ENCODE measurements around the gene TMEM253. TPM values are rescaled to one million over a fixed set of nuclear protein-coding genes. Genes with fewer than 3 reads are reported as not detected.

The TMEM253 gene
- total RNA-seq, 1 experiment from 2014 or later, result 0.24 TPM

DNA sequence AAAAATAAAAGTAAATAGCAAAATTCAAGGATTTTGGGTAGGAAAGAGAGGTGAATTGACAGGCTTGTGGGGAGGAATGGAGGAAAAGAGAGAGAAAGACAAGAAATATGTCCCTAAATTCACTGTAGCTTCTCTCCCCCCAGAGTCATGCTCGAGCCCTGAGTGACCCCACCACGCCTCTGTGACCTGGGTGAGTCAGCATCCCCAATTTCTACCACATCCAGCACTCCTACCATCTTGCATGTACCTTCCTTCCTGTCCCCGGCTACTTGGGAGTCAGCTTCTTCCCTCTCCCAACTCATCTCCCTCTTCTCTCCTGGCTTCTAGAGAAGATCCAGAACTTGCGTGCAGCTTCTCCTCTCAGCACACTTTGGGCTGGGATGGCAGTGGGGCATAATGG is 12.2 kb upstream of the TMEM253 start:
- Mint-ChIP-seq H3K27me3 (ENCODE audit: unreplicated experiment) (no peaks in the 10 kb centered on the region), H3K9me3 (ENCODE audit: low read depth, unreplicated experiment) (no peaks in the 10 kb centered on the region), H3K27ac (ENCODE audit: unreplicated experiment) (no peak overlapping the region), H3K36me3 (ENCODE audit: insufficient read depth, unreplicated experiment) (peaks cover 30% of the 10 kb centered on the region), H3K4me1 (ENCODE audit: low read depth, unreplicated experiment) (peaks cover 8% of the 10 kb centered on the region), H3K4me3 (ENCODE audit: low read depth, unreplicated experiment) (no peak overlapping the region)
- intact Hi-C loops (cut with micrococcal nuclease; ENCODE audit: unreplicated experiment), result no loop called here
- TF ChIP-seq, protein P1, sequence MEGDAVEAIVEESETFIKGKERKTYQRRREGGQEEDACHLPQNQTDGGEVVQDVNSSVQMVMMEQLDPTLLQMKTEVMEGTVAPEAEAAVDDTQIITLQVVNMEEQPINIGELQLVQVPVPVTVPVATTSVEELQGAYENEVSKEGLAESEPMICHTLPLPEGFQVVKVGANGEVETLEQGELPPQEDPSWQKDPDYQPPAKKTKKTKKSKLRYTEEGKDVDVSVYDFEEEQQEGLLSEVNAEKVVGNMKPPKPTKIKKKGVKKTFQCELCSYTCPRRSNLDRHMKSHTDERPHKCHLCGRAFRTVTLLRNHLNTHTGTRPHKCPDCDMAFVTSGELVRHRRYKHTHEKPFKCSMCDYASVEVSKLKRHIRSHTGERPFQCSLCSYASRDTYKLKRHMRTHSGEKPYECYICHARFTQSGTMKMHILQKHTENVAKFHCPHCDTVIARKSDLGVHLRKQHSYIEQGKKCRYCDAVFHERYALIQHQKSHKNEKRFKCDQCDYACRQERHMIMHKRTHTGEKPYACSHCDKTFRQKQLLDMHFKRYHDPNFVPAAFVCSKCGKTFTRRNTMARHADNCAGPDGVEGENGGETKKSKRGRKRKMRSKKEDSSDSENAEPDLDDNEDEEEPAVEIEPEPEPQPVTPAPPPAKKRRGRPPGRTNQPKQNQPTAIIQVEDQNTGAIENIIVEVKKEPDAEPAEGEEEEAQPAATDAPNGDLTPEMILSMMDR (IDR thresholded peaks at IDR 0.05; ENCODE audit: unreplicated experiment), result no peak
- CTCF ChIA-PET, result interaction anchor here (0.6 to 2.5 kb wide), 4 partner anchors 22 to 1625 kb away, joined by 4 to 12 read pairs (median 6); no protein-coding TSS in a partner anchor
- BruUV-seq (replicated peaks), result no TSS peak
- no peak for DNase-seq

DNA sequence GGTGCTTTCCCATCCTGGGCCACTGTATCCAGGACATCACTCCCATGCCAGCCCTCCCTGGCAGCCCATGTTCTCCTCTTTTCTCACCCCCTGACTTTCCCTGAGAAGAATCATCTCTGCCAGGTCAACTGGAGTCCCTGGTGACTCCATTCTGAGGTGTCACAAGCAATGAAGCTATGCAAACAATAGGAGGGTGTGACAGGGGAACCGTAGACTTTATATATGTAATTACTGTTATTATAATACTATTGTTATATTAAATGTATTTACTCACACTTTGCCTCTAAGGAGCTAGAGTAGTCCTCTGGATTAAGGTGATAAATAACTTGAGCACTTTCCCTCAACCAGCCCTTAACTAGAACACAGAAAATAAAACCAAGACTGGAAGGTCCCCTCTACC is 11.6 kb upstream of the TMEM253 start:
- intact Hi-C loops (cut with micrococcal nuclease; ENCODE audit: unreplicated experiment), result no loop called here
- no TSS peak for BruUV-seq (replicated peaks)
- Mint-ChIP-seq H3K27me3 (ENCODE audit: unreplicated experiment) (no peaks in the 10 kb centered on the region), H3K9me3 (ENCODE audit: low read depth, unreplicated experiment) (no peaks in the 10 kb centered on the region), H3K4me3 (ENCODE audit: low read depth, unreplicated experiment) (no peak overlapping the region), H3K27ac (ENCODE audit: unreplicated experiment) (no peak overlapping the region), H3K4me1 (ENCODE audit: low read depth, unreplicated experiment) (peaks cover 8% of the 10 kb centered on the region), H3K36me3 (ENCODE audit: insufficient read depth, unreplicated experiment) (peaks cover 33% of the 10 kb centered on the region)
- TF ChIP-seq, protein P1 (IDR thresholded peaks at IDR 0.05; ENCODE audit: unreplicated experiment), result no peak
- CTCF ChIA-PET, result interaction anchor here (0.6 to 2.5 kb wide), 5 partner anchors 19 to 1624 kb away, joined by 3 to 12 read pairs (median 4); partner anchors contain the start of gene ARHGEF40
- DNase-seq, result no peak

DNA sequence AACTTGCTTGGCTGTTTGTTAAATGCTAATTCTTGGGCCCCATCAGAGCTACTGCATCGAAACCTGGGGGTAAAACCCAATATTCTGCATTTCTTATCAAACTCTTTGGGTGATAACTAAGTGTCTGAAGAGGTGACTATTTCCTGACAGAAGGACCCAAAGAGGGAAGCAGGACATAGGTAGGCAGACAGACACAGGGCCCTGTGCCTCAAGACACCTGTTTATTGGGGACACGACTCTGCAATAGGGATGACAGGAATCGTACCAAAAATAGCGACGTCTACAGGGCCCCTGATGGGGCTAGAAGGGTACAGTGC is 11.0 kb upstream of the TMEM253 start:
- TF ChIP-seq, protein P1 (IDR thresholded peaks at IDR 0.05; ENCODE audit: unreplicated experiment), result no peak
- DNase-seq, result no peak
- Mint-ChIP-seq H3K9me3 (ENCODE audit: low read depth, unreplicated experiment) (no peaks in the 10 kb centered on the region), H3K27me3 (ENCODE audit: unreplicated experiment) (no peaks in the 10 kb centered on the region), H3K36me3 (ENCODE audit: insufficient read depth, unreplicated experiment) (peaks cover 33% of the 10 kb centered on the region), H3K4me3 (ENCODE audit: low read depth, unreplicated experiment) (no peak overlapping the region), H3K4me1 (ENCODE audit: low read depth, unreplicated experiment) (peaks cover 8% of the 10 kb centered on the region), H3K27ac (ENCODE audit: unreplicated experiment) (no peak overlapping the region)
- BruUV-seq (replicated peaks), result no TSS peak
- CTCF ChIA-PET, result interaction anchor here (1.0 to 2.5 kb wide), 5 partner anchors 14 to 75 kb away, joined by 3 to 12 read pairs (median 4); partner anchors contain the start of gene ARHGEF40
- intact Hi-C loops (cut with micrococcal nuclease; ENCODE audit: unreplicated experiment), result no loop called here

DNA sequence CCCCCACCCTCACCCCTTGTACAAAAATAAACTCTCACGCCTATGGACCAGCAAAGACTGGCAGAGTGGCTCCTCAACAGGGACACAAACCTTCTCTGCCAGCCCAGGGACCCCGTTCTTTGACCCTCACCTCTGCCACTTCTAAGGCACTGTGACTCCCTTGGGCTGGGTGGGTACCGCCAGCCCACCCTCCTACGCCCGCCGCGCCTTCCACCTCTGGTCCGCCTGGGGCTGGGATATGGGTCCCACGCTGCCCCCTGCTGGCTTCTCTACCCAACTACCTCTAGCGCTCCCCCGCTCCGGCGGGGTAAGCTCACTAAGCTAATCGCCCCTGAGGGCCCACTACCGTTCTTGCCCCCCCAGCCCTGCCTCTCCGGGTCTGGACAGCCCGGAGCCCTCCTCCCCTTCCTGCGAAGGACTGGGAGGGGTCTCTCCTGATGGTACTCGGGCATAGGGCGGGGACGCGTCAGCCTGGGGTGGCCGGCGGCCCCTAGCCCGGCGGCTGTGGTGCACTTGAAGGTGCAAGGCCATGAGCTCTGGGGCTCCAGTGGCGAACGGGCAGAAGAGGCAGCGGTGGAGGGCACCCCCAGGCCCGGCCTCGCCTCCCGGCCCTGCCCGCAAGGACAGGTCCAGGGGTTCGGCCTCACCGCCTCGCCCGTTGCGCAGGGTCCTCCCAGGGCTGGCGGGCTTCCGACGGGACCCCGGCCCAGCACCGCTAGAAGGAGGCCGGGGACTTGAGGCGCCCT is 10.5 kb upstream of the TMEM253 start:
- BruUV-seq (replicated peaks), result no TSS peak
- Mint-ChIP-seq H3K27me3 (ENCODE audit: unreplicated experiment) (no peaks in the 10 kb centered on the region), H3K9me3 (ENCODE audit: low read depth, unreplicated experiment) (no peaks in the 10 kb centered on the region), H3K27ac (ENCODE audit: unreplicated experiment) (no peak overlapping the region), H3K36me3 (ENCODE audit: insufficient read depth, unreplicated experiment) (peaks cover 33% of the 10 kb centered on the region), H3K4me3 (ENCODE audit: low read depth, unreplicated experiment) (no peak overlapping the region), H3K4me1 (ENCODE audit: low read depth, unreplicated experiment) (peaks cover 8% of the 10 kb centered on the region)
- DNase-seq, result no peak
- intact Hi-C loops (cut with micrococcal nuclease; ENCODE audit: unreplicated experiment), result no loop called here
- CTCF ChIA-PET, result interaction anchor here (1.0 to 2.5 kb wide), 5 partner anchors 14 to 75 kb away, joined by 3 to 12 read pairs (median 4); partner anchors contain the start of gene ARHGEF40
- TF ChIP-seq, protein P1 (IDR thresholded peaks at IDR 0.05; ENCODE audit: unreplicated experiment), result peak; percentile 57

Data from Calu3 (cell line).